Stimulated activated CD4-positive, alpha-beta T cell treated with anti-CD3 and anti-CD28 coated beads, Interleukin-12 subunit alpha, Interleukin-12 subunit beta, amount 100 ng/mL, for 24 hours (primary cell): ENCODE results near the gene LMO2.

Experiments used
- DNase-seq, 2 experiments: peaks; one replicate each; pipeline ENCODE4 v3.0.0-alpha.2; 2020; ENCODE audit warnings: low read depth in 2 of 2

The LMO2 gene

GRCh38 chr11:33889296-33889695, 2.6 kb downstream of the LMO2 start:
- DNase-seq: no peak

GRCh38 chr11:33887886-33888285, 4.0 kb downstream of the LMO2 start:
- DNase-seq: no peak

GRCh38 chr11:33885338-33886005, 6.4 kb downstream of the LMO2 start:
- DNase-seq: no peak

GRCh38 chr11:33884601-33885000, 7.3 kb downstream of the LMO2 start:
- no peak for DNase-seq

- DNase-seq: no peak
These were observed 7.8 kb downstream of the LMO2 start for GRCh38 chr11:33884035-33884434.

GRCh38 chr11:33881651-33882503, 10.0 kb downstream of the LMO2 start:
- no peak for DNase-seq

- no peak for DNase-seq
These were observed 10.9 kb downstream of the LMO2 start for GRCh38 chr11:33880979-33881378.

GRCh38 chr11:33879375-33879774, 12.5 kb downstream of the LMO2 start:
- DNase-seq: no peak

GRCh38 chr11:33877038-33877437, 14.8 kb downstream of the LMO2 start:
- no peak for DNase-seq

- DNase-seq: no peak
These were observed 16.1 kb downstream of the LMO2 start for GRCh38 chr11:33875621-33876294.

- DNase-seq: no peak
These were observed 16.9 kb downstream of the LMO2 start for GRCh38 chr11:33874910-33875490.

GRCh38 chr11:33874433-33874832, 17.4 kb downstream of the LMO2 start:
- no peak for DNase-seq

GRCh38 chr11:33869481-33870422, 22.1 kb downstream of the LMO2 start:
- DNase-seq: no peak

- no peak for DNase-seq
These were observed 23.0 kb downstream of the LMO2 start for GRCh38 chr11:33868647-33869461.

- DNase-seq: no peak
These were observed 23.8 kb downstream of the LMO2 start for GRCh38 chr11:33867996-33868646.

GRCh38 chr11:33867561-33867960, 24.3 kb downstream of the LMO2 start:
- no peak for DNase-seq

GRCh38 chr11:33866936-33867335, 24.9 kb downstream of the LMO2 start:
- no peak for DNase-seq

GRCh38 chr11:33864479-33864878, 27.4 kb downstream of the LMO2 start:
- DNase-seq: no peak

- DNase-seq: no peak
These were observed 28.3 kb downstream of the LMO2 start for GRCh38 chr11:33863418-33864172.
